GM19351 (cell line): ENCODE results near the gene A2M.

Experiments used
- ATAC-seq: cut with Tn5 transposase; IDR thresholded peaks from one replicate; pipeline ENCODE4 v1.9.1; 2021; ENCODE audit warnings: mild to moderate bottlenecking, moderate library complexity; ENCODE audit not compliant: unreplicated experiment

The A2M gene

DNA sequence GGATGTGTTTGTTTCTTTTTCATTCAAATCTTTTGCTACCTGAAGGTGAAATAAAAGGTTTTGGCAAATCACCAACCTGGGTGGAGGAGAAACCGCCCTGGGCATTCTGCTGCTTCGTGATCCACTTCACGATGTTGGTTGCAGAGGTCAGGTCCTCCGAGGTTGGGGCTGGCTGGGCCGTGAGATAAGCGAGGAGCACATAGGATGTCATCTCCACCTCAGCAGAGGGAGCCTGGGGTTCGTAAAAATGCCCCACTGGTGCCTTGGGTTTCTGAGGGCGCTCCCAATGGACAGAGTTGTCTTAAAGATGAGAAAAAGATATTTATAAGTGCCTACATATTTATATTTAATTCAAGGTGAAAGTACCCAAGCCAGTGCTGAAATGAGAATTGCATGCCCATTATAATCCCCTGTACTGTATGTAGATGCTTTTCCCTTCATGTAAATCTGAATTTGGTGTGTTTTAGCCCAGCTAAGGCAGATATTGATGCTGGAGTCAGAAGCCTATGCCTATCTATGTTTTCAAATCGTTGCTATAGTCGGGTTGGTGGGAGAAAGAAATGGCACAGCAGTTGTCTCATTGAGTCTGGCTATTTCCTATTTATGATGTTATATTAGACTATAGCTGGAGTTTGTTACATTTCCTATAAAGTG lies 41.1 kb downstream of the A2M start:
- no peak for ATAC-seq

DNA sequence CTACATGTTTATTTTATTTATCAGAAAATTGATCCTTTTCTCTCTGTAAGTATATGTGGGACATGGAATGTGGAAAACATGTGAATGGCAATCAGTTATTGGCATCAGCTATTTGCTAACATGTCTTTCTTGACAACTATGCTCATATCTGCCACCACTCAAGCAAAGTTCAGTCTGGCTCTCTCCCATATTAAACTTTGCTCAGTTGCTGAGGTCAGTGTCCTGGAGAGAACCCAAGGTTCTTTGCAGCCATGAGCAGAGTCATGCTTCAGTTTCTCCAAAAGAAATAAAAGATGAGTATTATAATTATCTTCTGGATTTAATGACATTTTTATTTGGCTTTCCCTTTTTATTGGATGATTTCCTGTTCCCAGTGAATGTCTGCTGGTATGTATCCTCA lies 42.6 kb downstream of the A2M start:
- ATAC-seq = no peak

DNA sequence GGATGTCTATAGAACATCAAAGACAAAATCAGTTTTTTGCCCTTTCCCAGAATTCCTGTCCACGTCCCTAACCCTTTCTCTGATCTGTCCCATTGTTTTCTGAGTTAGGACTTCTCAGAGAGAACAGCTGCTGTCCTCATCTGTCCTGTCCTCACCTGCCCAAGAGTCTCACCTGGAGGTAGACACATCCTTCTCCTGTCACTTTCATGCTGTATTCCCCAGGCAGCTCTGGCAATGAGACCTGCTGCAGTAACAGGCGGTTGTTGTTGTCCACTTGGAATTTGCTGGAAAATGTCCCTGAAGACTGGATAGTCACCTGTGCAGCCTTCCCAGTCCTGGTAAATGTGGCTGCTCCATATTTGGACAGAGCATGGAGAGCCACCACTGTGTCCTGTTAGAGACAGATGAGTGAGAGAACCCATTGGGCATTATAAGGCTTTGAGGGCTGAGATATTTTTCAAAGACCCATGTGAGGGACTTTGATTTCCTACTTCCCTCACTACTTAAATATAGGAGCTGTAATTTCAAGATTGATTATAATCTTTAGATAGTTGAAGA lies 43.2 kb downstream of the A2M start:
- no peak for ATAC-seq

GRCh38 chr12:9071969-9072368 lies 43.8 kb downstream of the A2M start:
- no peak for ATAC-seq

GRCh38 chr12:9071518-9071917 lies 44.2 kb downstream of the A2M start:
- no peak for ATAC-seq

- no peak for ATAC-seq
Measured at GRCh38 chr12:9070351-9070750, 45.4 kb downstream of the A2M start.

DNA sequence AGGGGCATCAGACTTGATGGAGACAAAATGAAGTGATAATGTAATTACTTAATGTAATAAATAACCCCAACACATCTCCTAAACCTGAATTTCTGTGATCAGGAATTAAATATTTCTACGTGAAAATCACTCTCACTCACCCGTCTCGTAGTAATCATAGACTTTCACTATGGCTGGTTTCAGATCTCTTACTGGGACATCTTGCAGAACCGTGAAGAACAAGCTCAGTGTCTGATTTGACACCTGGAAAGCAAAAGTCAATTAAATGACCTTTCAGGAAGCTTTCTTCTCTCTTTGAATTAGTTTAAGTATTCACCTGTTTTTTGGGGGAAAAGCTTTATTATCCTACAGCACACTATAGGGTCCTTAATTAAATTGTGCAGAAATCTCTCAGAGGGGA lies 47.1 kb downstream of the A2M start:
- ATAC-seq = no peak

- ATAC-seq = no peak
Measured at GRCh38 chr12:9068086-9068485, 47.6 kb downstream of the A2M start.

DNA sequence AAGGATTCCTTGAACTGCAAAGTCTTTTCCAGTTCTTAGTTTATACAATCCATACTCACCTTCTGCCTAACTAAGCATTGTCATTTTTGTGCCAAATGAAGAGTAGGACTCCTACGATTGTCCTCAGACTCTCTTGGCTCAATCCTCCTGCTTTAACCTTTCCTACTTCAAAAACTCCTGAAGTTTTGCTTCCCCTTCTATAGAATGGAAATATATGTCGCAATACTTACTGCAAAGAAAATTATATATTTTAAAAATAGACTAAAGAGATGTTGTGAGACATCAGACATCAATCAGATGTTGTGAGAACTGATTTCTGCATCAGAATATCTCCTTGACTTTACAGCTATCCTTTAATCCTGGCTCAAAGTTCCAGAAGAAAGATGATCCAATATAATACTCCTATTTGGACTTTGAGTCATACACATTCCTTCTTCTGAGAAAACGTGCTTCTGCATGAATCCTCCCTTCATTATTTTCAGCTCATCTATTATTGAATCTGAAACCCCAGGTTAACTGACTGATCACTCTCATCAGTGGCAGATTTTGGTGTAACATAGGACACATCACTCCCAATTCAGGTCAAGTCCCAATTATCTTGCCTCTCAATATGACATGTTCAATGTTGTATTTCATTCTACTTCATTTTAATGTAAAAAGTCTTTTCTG lies 48.8 kb downstream of the A2M start:
- no peak for ATAC-seq

DNA sequence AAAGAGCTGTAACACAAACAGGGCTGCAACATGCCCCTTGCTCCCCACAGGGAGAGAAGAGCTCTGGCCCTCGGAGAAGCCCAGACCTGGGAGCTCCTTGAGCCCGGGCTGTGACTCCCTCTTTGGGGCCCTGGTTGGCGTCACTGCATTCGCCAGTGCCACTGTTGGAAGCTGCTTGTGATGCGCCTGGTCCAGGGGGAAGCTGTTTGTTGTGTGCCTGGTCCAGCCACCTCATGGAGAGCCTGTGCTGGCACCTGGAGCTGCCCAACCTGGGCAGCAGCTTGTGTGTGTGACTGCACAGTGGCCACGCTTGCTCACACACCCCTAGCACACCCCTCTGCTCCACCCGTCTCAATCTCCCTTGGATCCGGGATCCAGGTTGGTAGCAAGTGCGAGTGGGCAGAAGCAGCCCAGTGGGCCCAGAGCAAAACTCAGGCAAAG lies 49.5 kb downstream of the A2M start:
- ATAC-seq = no peak

DNA sequence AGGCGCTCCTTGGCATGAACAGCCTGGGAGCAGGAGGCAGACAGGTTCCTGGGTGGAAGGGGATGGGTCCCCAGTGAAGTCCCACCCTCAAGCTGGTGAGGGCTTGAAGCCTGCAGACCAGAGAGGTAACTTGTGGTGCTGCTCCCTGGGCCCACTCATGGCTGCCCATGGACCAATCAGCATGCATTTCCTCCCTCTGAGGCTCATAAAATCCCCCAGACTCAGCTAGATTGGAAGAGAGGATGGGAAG lies 50.2 kb downstream of the A2M start:
- ATAC-seq = no peak

GRCh38 chr12:9064815-9065606 lies 50.7 kb downstream of the A2M start:
- no peak for ATAC-seq

DNA sequence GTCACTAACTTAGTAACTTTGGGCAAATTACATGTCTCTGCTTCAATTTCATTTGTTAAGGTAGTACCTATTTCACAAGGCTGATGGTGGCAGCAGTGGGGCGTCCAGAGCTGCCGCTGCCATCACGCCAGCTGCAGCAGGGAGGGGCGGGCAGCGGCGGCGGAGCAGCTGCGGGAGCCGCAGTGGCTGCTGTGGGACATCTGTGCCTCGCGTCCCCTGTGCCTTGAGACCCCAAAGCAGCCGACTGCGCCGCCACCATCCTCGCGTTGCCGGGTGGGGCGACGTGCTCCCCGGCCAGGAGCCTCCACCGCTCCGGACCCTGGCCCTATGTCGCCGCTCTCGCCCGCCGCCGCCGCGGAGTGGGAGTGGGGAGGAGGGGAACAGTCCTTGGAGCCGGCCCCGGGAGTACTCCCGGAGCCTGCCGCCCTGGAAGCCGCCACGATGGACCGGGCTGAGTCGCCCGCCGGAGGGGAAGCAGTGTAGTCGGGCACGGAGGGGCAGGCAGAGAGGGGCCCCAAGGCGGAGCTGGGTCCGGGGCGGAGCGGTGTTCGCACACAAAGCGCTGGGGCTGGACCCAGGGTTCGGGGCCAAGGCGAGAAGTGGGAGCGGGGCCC lies 51.4 kb downstream of the A2M start:
- no peak for ATAC-seq

DNA sequence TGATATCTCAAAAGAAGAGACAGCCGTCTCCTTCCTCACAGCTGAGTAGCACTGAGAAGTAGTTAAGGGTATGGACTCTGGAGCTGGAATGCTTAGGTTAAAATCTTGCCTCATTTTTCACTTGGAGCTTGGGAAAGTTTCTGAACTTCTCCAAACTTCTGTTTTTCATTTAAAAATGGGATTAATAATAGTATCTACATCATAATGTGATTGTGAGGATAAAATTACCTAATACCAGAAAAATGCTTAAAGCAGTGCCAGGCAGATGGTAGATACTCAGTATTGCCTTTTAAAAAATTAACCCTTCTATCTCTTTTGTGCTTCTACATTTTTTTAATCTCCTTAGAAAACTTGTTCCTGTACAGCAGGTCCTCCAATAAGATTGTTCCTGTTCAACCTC lies 63.1 kb downstream of the A2M start:
- no peak for ATAC-seq

DNA sequence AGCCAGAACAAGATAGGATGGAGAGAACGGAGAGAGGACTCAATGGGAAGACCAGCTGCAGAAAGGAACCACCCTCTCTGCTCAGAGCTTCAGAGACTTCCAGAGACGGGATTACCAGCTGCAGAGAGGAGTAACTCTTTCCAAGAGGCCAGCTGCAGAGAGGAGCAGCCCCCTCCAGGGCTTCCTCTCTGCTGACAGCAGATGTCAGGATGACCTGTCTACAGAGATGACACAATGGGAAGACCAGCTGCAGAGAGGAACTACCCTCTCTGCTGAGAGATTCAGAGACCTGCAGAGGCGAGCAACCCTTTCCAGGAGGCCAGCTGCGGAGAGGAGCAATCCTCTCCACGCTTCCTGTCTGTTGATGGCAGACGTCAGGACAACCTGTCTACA lies 64.6 kb downstream of the A2M start:
- ATAC-seq = no peak

- ATAC-seq = no peak
Measured at GRCh38 chr12:9050521-9051157, 65.1 kb downstream of the A2M start.

- no peak for ATAC-seq
Measured at GRCh38 chr12:9049520-9050133, 66.1 kb downstream of the A2M start.

DNA sequence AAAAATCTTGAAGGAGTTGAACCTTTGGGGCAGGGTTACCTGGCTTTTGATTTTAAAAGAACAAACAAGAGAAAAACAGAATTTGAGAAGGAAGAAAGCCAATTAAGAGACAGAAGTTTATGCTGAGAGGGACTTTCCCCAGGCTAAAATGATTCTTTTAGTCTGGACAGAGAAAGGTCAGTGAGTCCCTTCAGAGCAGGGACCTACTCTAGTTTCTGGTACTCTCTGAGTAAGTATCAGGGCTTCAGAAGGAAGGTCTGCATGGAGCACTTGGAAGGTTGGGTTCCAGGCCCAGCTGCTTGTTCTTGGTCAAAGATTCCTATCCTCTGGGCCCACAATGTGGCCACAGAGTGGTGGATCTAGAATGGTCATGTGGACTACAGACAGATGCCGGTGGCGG lies 66.8 kb downstream of the A2M start:
- no peak for ATAC-seq

DNA sequence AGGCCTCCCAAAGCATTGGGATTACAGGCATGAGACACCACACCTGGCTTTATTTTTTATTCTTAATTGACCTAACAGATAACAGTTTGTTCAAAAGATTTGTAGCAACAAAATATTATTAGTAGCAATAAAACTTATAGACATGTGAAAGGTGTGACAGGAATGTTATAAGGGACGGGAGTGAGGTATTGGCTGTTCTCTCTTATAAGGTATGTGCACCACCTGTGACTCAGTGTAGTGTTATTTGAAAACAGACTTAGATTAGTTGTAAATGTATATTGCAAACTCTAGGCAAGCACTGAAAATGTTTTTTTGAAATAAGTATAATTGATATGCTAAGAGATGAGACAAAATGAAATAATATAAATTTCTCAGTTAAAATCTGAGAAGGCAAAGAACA lies 68.6 kb downstream of the A2M start:
- no peak for ATAC-seq

DNA sequence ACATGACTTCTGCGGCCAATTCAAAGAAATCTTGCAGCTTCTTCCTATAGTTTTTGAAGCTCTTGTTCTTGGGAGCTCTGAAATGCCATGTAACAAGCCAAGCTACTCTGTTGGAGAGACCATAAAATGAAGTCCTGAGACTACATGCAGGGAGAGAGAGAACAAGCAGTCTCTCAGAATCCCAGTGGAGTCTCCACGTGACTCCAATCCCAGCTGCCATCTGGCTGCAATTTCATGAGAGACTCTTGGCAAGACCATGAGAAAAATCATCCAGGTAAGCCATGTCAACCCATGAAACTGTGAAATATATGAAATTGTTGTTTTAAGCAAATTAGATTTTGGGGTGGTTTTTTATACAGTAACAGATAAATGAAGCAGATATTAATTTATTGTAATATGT lies 72.0 kb downstream of the A2M start:
- ATAC-seq = no peak

GRCh38 chr12:9041321-9041720 lies 74.4 kb downstream of the A2M start:
- ATAC-seq = no peak
